Vagina (tissue), 2 donors: Measurements from ENCODE around the gene TNS3.

ENCODE experiments used
- CTCF ChIP-seq, 3 experiments: fragments of 450-650 bp in 2 of 3; fragments of 200-600 bp in 1 of 3; sonication (generic) in 1 of 3; IDR thresholded peaks; one replicate each; pipeline ENCODE4 v1.5.1; 2017 to 2019; ENCODE audit warnings: antibody characterized with exemption in 3 of 3, mild to moderate bottlenecking in 2 of 3, moderate library complexity in 2 of 3
- POLR2A ChIP-seq, 2 donors: fragments of 450-650 bp; IDR thresholded peaks; one replicate each; pipeline ENCODE4 v1.6.1; 2017; ENCODE audit warnings: antibody characterized with exemption in 2 of 2, mild to moderate bottlenecking in 2 of 2, moderate library complexity in 2 of 2
- POLR2AphosphoS5 ChIP-seq, 2 donors: sonication (generic); formaldehyde crosslinking; IDR thresholded peaks; one replicate each; pipeline ENCODE4 v1.9.0; 2017; ENCODE audit warnings: antibody characterized with exemption in 2 of 2, mild to moderate bottlenecking in 2 of 2, low read depth in 1 of 2; ENCODE audit not compliant: insufficient read depth in 1 of 2

GRCh38 chr7:47355684-47356083 lies 226.2 kb downstream of the TNS3 start:
- TF ChIP-seq CTCF (IDR thresholded peaks at IDR 0.05): no peak
- TF ChIP-seq POLR2AphosphoS5 (IDR thresholded peaks at IDR 0.05; ENCODE audit: insufficient read depth in 1 of 2, low read depth in 1 of 2): no peak
- TF ChIP-seq POLR2A (IDR thresholded peaks at IDR 0.05): no peak
